Lung microvascular endothelial cell (primary cell): ENCODE data around the gene DDX49. TPM values are rescaled to one million over a fixed set of nuclear protein-coding genes. Genes with fewer than 3 reads are reported as not detected.
"Not testable (repeated sequence)": the region's sequence is repeated elsewhere in the genome, so short reads cannot be mapped to it uniquely, and the experiment has no call there.

Experiments used
- DNase-seq, 2 donors: peaks; one replicate each; pipeline versions ENCODE4 v3.0.0 to v3.0.0-alpha.2; 2010; ENCODE audit warnings: low read depth in 2 of 2
- total RNA-seq: library from RNA; depleted of rRNA; stranded (reverse); fragments of >200 nt; gene quantifications from 2 replicates; pipeline ENCODE4 v1.2.1, GENCODE V29; 2014

Gene DDX49
- total RNA-seq, 1 donor from 2014 or later = 40.3 TPM

DNA sequence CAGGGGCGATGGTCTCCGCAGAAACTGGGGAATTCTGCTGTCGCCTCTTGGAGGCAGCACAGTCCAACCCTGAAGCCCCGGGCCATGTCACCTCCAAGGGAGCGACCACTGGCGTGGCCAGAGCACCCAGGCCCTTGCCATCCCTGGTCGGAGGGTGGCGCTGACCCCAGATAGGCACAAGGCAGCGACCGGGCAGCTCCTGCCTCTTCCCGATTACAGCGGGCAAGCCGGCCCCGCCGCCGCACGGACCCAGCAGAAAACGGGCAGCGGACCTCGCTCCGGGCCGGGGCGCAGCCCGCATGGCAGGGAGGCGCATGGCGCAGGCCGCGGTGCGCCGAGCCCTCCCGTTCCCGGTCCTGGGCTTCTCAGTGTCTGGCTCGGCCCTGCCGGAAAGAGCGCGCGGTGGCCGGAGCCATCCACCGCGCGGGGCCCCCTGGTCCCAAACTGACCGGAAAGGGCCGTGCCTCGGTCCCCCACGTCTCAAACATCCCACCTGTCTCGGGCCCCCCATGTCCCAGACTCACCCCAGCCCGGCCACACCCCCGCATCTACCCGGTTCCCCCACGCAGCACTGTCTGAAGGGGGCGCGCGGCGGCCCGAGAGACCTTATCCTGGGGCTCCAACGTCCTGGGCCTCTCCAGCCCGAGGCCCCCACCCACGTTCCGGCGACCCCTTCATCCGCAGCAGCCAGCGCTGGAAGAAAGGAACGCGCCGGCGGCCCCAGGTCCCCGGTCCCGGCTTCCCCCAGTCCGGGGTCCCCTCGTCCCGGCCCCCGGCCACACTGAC, 24.3 kb upstream of the DDX49 start:
- DNase-seq = peak; percentile 47 to 63

DNA sequence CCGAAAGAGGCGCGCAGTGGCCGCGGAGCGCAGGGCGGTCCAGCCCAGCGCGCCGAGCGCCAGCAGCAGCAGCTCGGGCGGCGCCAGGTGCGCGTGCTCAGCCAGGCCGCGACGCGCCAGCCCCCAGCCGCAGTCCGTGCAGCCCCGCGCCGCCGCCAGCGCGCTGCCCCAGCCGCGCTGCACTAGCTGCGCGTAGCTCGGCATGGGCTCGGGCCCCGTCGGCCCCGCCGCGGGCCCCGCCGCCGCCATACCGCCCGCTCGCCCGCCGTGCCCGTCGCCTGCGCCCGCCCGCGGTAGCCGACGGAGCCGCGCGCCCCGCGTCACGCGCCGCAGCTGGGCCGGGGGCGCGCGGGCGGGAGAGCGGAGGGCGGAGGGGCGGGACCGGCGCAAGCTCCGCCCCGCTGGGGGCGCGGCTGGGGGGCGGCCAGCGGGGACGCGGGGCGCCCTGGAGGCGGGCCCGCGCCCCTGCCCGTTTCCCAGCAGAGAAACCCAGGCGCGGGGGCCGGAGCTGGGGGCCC, 23.6 kb upstream of the DDX49 start, which contains the start of gene CERS1:
Gene CERS1 (minus strand): TSS at position 335 of the 518 bp plus-strand sequence. CDS start 86 bp downstream, at position 249.
- peak in 1 of 2 donors; percentile 56 for DNase-seq

DNA sequence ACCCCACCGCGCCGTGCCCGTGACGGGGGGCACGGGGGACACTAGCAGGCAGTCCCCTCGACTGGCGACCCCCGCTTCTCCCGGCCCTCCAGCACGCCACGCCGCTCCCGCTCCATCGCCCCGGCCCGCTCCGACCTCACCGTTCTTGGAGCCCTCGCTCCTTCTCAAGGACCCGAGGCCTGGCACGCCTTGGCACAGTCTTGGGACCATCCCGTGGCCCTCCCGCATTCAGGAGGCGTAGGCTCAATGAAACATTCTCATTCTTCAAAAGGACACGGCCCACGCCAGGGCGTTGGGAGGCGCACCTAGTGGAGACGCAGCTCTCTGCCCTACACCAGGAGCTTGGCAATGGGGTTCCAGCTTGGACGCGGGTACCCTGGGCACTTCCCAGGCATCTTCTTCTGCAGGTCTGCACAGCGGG, 23.1 kb upstream of the DDX49 start:
- DNase-seq = no peak

GRCh38 chr19:18897094-18898029, 22.2 kb upstream of the DDX49 start:
- DNase-seq = no peak

DNA sequence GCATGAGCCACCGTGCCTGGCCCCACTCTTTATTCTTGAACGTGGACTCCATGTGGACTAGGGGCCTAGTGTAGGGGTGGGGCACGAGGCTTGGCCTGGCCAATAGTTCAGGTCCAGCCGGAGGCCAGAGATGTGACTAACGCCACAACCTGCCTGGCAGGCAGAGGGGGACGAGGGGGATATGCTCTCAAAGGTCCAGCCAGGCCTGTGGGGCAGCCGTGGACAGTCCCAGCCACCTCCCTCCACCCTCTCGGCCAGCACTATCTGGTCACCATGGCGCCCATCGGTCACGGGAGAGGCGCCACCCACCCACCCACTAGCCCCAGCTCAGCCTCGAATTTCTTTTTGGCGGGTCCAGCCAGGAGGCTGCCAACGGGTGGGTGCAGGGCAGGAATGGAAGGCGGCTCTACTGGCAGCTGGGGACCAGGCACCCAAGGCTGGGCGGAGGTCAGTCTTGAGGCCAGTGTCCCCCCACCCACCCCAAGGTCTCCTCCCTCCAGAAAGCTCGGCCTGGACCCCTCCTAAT, 21.4 kb upstream of the DDX49 start:
- no peak for DNase-seq

GRCh38 chr19:18898607-18899408, 20.7 kb upstream of the DDX49 start:
- DNase-seq = no peak

GRCh38 chr19:18899624-18900560, 19.6 kb upstream of the DDX49 start:
- no peak for DNase-seq

DNA sequence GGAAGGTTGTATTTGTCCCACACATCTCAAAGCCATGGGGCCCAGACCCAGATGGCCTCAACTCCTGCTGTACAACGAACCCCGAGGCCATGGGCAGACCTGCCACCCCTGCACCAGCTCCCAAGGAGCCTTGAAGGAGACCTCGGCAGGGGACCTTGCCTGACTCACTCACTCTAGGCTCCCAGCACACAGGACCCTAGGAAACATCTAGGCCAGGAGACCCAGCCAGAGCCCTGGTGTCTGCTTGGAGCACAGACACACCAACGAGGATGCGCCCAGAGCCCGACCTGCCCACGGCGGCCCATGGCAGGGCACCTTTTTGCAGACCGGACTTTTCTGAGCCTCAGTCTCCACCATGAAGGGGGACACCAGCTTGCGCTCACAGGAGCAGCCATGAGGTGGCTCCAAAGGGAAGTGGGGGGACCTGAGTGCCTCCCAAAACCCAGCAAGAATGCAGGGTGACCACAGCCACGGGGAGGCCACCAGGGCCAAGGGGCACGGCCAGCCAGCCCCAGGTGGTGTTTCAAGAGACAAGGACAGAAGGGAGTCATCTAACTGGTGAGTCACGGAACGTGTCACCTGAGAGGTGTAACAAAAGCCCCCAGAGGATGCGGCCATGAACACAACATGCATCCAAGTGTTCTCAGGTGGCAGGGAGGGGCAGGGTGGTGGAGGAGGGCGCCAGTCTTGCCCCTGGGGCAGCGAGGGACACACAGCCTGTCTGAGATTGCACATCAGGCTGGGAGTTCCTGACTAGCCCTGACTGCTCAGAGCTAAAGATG, 18.6 kb upstream of the DDX49 start:
- no peak for DNase-seq

DNA sequence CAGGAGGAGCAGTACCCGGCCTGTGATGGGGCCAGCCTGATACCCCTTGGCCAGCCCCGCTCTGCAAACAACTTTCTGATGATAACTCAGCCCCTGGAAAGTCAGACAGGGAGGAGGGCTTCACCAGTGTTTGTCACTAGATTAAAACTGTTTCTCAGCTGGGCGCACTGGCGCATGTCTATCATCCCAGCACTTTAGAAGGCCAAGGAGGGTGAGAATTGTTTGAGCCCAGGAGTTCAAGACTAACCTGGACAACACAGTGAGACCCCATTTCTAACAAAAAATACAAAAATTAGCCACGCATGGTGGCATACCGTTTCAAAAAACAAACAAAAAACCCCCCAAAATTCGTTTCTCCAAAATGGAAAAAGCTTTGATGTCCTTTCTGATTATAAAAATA, 18.0 kb upstream of the DDX49 start:
- no peak for DNase-seq

DNA sequence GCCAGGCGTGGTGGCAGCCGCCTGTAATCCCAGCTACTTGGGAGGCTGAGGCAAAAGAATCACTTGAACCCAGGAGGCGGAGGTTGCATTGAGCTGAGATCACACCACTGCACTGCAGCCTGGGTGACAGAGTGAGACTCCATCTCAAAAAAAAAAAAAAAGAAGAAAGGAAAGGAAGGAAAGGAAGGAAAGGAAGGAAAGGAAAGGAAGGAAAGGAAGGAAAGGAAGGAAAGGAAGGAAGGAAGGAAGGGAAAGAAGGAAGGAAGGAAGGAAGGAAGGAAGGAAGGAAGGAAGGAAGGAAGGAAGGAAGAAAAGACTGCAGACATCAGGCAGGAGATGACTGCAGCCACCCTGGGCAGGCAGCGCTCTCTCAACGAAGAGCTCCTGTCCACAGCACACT, 17.0 kb upstream of the DDX49 start:
- DNase-seq = not testable (repeated sequence)

- no peak for DNase-seq
Measured at GRCh38 chr19:18903156-18904037, 16.1 kb upstream of the DDX49 start.

GRCh38 chr19:18904334-18905057, 15.0 kb upstream of the DDX49 start:
- DNase-seq = no peak

DNA sequence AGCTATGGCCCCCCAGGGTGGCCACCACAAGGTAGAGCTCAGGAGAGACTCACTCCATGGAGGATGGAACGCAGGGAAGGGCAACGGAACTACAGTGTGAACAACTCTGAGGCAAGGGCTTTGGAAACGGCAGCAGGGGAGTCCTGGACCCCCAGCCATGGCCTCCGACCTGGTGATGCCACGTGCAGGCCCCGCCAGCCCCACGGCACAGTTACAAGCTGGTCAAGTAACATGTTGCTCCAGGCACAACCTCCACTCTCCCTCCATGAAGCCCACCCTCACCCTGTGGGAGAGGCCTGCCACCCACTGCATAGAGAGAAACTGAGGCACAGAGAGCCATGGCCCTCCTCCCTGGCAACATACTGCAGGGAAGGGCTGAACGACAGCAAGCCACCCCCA, 14.5 kb upstream of the DDX49 start:
- DNase-seq = no peak

DNA sequence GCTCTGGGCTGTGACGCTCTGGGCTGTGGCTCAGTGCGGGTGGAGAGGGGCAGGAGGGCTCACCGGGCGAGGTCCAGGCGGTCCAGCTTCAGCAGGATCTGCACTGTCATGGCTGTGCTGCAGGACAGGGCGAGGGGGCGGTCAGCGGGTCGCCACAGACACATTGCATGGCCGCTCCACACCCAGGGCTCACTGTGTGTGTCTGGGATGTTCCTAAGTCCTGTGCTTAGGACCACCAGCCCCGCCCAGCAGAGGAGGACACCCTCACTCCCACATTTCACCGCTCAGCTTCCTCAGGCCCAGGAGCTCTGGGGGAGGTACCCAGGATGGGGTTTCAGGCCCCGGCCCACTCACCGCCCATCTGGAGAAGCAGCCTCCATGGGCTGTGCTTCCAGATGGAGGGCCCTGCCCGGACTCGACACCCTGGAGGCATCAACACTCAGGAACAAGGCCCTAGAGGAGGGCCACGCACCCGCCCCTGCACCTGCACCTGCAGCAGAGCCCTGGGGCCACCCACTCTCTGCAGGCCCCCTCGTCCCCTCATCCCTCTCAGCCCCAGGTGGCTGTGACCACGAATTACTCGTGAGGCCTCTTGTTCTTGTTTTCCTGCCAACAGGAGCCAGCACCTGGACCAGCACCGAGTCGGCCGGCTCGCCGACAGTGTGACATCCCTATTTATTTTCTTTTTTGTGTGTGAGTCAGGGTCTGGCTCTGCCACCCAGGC, 13.8 kb upstream of the DDX49 start:
- DNase-seq = no peak

GRCh38 chr19:18906605-18907519, 12.7 kb upstream of the DDX49 start:
- DNase-seq = no peak
